A673 (cell line): ENCODE data around the gene DNHD1. TPM values are rescaled to one million over a fixed set of nuclear protein-coding genes. Genes with fewer than 3 reads are reported as not detected.

Experiments used
- BruUV-seq: library from RNA; stranded (reverse); fragments of 400-500 nt; replicated peaks from 2 replicates; lab custom pipeline; 2021; lab: Mats Ljungman, UMichigan
- CTCF ChIA-PET: fragments of 300-600 bp; sonication (Branson Sonifier 250); formaldehyde crosslinking; loops from one replicate; lab custom pipeline; 2022; ENCODE audit warnings: antibody characterized with exemption; lab: Charles Lee
- POLR2A ChIA-PET: fragments of 300-600 bp; sonication (Branson Sonifier 250); formaldehyde crosslinking; loops from one replicate; lab custom pipeline; 2022; ENCODE audit warnings: antibody characterized with exemption; ENCODE audit not compliant: low non-redundant PET; lab: Charles Lee
- DNase-seq: peaks from one replicate; pipeline ENCODE4 v3.0.0-alpha.2; 2015; ENCODE audit warnings: low spot score
- H3K27ac ChIP-seq: fragments of 200-600 bp; sonication (generic); 2 replicates; pipeline ENCODE4 v1.5.1; 2016; ENCODE audit warnings: mixed run types, low read depth, mild to moderate bottlenecking, mixed read lengths, antibody characterized with exemption, low read length; ENCODE audit not compliant: poor library complexity, severe bottlenecking
- H3K27me3 ChIP-seq: fragments of 200-600 bp; sonication (generic); replicated peaks from 2 replicates; pipeline ENCODE4 v1.6.1; 2017; ENCODE audit warnings: mixed run types, low read depth, mild to moderate bottlenecking, mixed read lengths, antibody characterized with exemption, low read length; ENCODE audit not compliant: insufficient read depth, poor library complexity
- H3K36me3 ChIP-seq: fragments of 200-600 bp; sonication (generic); 2 replicates; pipeline ENCODE4 v1.6.1; 2016; ENCODE audit warnings: mixed run types, mild to moderate bottlenecking, mixed read lengths, antibody characterized with exemption, low read length; ENCODE audit not compliant: insufficient read depth, poor library complexity, severe bottlenecking
- H3K4me1 ChIP-seq: fragments of 200-600 bp; sonication (generic); 2 replicates; pipeline ENCODE4 v1.6.1; 2017; ENCODE audit warnings: mixed run types, mild to moderate bottlenecking, mixed read lengths, antibody characterized with exemption, low read length; ENCODE audit not compliant: insufficient read depth, poor library complexity, severe bottlenecking
- H3K4me3 ChIP-seq: fragments of 200-600 bp; sonication (generic); 2 replicates; pipeline ENCODE4 v1.5.1; 2016; ENCODE audit warnings: low read depth, mixed run types, mild to moderate bottlenecking, mixed read lengths, low read length; ENCODE audit not compliant: poor library complexity, severe bottlenecking
- H3K9me3 ChIP-seq: fragments of 200-600 bp; sonication (generic); 2 replicates; pipeline ENCODE4 v1.6.1; 2016; ENCODE audit warnings: mixed run types, low read depth, mild to moderate bottlenecking, mixed read lengths, antibody characterized with exemption, low read length; ENCODE audit not compliant: poor library complexity, severe bottlenecking
- CTCF ChIP-seq: fragments of 300-800, 200-600 bp; sonication (generic); conservative IDR thresholded peaks from 2 replicates; pipeline ENCODE4 v1.5.1; 2017; ENCODE audit warnings: low read depth, mild to moderate bottlenecking, antibody characterized with exemption, low read length, moderate library complexity, mixed read lengths
- EZH2 ChIP-seq: fragments of 200-600 bp; sonication (generic); IDR thresholded peaks from 2 replicates; pipeline ENCODE4 v1.6.1; 2017; ENCODE audit warnings: borderline replicate concordance, low read depth, mild to moderate bottlenecking, mixed read lengths, antibody characterized with exemption, low read length; ENCODE audit not compliant: poor library complexity, severe bottlenecking
- intact Hi-C: fragments of 100-400 bp; cut with micrococcal nuclease; formaldehyde crosslinking; loops from one replicate; pipeline ENCODE4 v1.10.0; 2022; ENCODE audit not compliant: unreplicated experiment
- total RNA-seq: library from RNA; stranded (reverse); gene quantifications from 2 replicates; pipeline ENCODE4 v1.2.3, GENCODE V29; 2021

The DNHD1 gene
- total RNA-seq, 1 experiment from 2014 or later = 20.1 TPM

- intact Hi-C loops = loop anchor here (5.0 kb wide), 1 partner anchor 127 kb away; no protein-coding TSS in a partner anchor
- TSS peak; percentile 56 for BruUV-seq
- peak overlapping the region; percentile 97 for H3K27ac ChIP-seq
- ChIA-PET CTCF (no interaction called here), POLR2A (no interaction called here)
- DNase-seq = no peak
- H3K4me1 ChIP-seq = peaks cover 9% of the 10 kb centered on the region
- TF ChIP-seq CTCF = no peak
- H3K4me3 ChIP-seq = peak overlapping the region; percentile 88
- no peaks in the 10 kb centered on the region for H3K27me3 ChIP-seq
- peaks cover 61% of the 10 kb centered on the region for H3K36me3 ChIP-seq
- no peaks in the 10 kb centered on the region for H3K9me3 ChIP-seq
These were observed 16.7 kb upstream of the DNHD1 start for GRCh38 chr11:6480299-6480914.

DNA sequence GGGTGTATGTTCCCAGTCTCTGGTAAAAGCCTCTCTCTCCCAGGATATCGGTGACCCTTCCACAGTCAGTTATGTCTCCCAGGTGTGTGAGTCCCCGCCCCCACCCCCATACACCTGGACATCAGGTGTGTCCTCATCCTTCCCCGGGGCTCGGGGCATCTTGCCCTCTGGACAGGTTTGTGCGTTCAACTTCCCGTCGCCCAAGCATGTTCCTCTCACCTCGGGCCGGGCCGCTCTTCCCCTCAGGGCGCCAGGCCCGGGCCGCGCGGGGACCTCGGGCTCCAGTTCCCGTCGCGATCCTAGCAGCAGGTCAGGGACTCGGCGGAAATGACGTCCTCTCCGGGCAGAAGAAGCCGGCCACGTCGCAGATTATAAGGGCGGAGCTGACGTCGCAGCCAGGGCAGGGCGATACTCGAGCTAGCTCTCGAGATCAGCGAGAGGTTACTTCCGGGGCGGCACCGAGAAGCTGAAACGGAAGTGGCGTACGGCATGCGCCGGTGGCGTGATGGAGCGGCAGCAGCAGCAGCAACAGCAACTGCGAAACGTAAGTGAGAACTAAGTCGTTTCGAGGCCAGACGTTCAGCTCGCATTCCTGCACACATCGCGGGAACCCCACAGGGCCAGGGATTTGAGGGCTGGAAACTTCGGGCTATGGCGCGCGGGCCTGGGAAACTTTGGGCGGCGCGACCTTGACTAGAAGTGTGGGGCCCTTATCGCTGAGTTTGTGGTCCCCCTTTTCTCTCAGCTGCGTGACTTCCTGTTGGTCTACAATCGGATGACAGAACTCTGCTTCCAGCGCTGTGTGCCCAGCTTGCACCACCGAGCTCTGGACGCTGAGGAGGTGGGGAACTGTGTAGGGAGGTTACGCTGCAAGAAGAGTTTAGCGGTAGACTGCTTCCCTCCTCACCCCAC, 15.8 kb upstream of the DNHD1 start, which contains the start of the genes ARFIP2 and TIMM10B:
TSS of gene ARFIP2 (minus strand) at position 320 of the 912 bp plus-strand sequence. CDS start 910 bp downstream, outside the sequence.
TSS of gene TIMM10B (plus strand) at position 490 of the 912 bp plus-strand sequence. CDS start at position 506, 16 bp downstream.
- BruUV-seq = no TSS peak
- intact Hi-C loops = loop anchor here (5.0 kb wide), 1 partner anchor 126 kb away; no protein-coding TSS in a partner anchor
- Histone ChIP-seq H3K9me3 (no peaks in the 10 kb centered on the region), H3K4me1 (peaks cover 9% of the 10 kb centered on the region), H3K4me3 (peak within 1 kb of the TSS; percentile 88), H3K27ac (peak within 1 kb of the TSS; percentile 97), H3K27me3 (no peaks in the 10 kb centered on the region), H3K36me3 (peaks cover 67% of the 10 kb centered on the region)
- TF ChIP-seq CTCF (no peak), EZH2 (no peak)
- ChIA-PET POLR2A (interaction anchor here (0.7 kb wide), 1 partner anchor 131 kb away, joined by 3 read pairs; the partner anchor contains the start of gene TAF10), CTCF (interaction anchor here (1.0 kb wide), 1 partner anchor 13 kb away, joined by 3 read pairs; no protein-coding TSS in a partner anchor)
- peak; percentile 98 for DNase-seq

GRCh38 chr11:6481924-6482275, 15.2 kb upstream of the DNHD1 start:
- H3K27me3 ChIP-seq = no peaks in the 10 kb centered on the region
- peak overlapping the region; percentile 97 for H3K27ac ChIP-seq
- H3K4me1 ChIP-seq = peaks cover 9% of the 10 kb centered on the region
- BruUV-seq = no TSS peak
- intact Hi-C loops = loop anchor here (5.0 kb wide), 1 partner anchor 125 kb away; no protein-coding TSS in a partner anchor
- no peaks in the 10 kb centered on the region for H3K9me3 ChIP-seq
- ChIA-PET CTCF (interaction anchor here (1.0 kb wide), 1 partner anchor 13 kb away, joined by 3 read pairs; no protein-coding TSS in a partner anchor), POLR2A (no interaction called here)
- TF ChIP-seq EZH2 = no peak
- H3K36me3 ChIP-seq = peaks cover 73% of the 10 kb centered on the region
- peak overlapping the region; percentile 88 for H3K4me3 ChIP-seq
- DNase-seq = no peak
